ENCODE measurements around the gene ENDOD1. TPM values are rescaled to one million over a fixed set of nuclear protein-coding genes. Genes with fewer than 3 reads are reported as not detected.

The ENDOD1 gene
- total and polyA plus RNA-seq, 7 donors = 7.8 to 31.4 (median 20.4) TPM

DNA sequence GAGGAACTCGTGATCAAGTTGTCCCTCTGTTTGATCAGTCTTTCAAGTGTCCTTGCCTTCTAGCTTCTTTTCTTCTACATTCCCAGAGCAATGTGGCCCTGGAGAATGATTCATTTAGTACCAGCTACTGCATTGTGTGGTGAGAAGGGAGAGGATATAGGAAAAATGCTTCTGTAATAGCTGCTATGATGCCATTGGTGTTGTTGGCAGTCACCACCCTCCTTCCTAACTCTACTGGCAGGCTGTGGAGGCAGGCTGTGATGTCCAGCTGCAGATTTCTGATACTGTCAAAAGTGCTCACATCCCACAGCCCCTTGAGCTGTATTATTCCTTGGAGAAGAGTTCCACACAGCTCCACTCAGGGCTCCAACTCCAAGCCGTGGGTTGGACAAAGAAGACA, 52.8 kb downstream of the ENDOD1 start:
- Histone ChIP-seq H3K9me3 (no peaks in the 10 kb centered on the region), H3K27ac (no peak overlapping the region), H3K36me3 (no peaks in the 10 kb centered on the region), H3K4me1 (peaks cover 0 to 11% (median 6%) of the 10 kb centered on the region in 4 donors), H3K4me3 (no peak overlapping the region), H3K27me3 (no peaks in the 10 kb centered on the region)
- DNase-seq = no peak
- intact Hi-C loops (cut with DNase I) = loop anchor here (10.0 kb wide), 1 partner anchor 168 kb away; the partner anchor contains the start of genes CWC15 and KDM4D
- 88 to 89% methylated on average over 2 of the region's 2 CpGs for WGBS, 2 donors
- TF ChIP-seq, protein P1, sequence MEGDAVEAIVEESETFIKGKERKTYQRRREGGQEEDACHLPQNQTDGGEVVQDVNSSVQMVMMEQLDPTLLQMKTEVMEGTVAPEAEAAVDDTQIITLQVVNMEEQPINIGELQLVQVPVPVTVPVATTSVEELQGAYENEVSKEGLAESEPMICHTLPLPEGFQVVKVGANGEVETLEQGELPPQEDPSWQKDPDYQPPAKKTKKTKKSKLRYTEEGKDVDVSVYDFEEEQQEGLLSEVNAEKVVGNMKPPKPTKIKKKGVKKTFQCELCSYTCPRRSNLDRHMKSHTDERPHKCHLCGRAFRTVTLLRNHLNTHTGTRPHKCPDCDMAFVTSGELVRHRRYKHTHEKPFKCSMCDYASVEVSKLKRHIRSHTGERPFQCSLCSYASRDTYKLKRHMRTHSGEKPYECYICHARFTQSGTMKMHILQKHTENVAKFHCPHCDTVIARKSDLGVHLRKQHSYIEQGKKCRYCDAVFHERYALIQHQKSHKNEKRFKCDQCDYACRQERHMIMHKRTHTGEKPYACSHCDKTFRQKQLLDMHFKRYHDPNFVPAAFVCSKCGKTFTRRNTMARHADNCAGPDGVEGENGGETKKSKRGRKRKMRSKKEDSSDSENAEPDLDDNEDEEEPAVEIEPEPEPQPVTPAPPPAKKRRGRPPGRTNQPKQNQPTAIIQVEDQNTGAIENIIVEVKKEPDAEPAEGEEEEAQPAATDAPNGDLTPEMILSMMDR (IDR thresholded peaks at IDR 0.05) = no peak
- TF ChIP-seq POLR2A (IDR thresholded peaks at IDR 0.05) = no peak
- TF ChIP-seq POLR2AphosphoS5 (IDR thresholded peaks at IDR 0.05) = no peak
- TF ChIP-seq EP300 (IDR thresholded peaks at IDR 0.05) = no peak

DNA sequence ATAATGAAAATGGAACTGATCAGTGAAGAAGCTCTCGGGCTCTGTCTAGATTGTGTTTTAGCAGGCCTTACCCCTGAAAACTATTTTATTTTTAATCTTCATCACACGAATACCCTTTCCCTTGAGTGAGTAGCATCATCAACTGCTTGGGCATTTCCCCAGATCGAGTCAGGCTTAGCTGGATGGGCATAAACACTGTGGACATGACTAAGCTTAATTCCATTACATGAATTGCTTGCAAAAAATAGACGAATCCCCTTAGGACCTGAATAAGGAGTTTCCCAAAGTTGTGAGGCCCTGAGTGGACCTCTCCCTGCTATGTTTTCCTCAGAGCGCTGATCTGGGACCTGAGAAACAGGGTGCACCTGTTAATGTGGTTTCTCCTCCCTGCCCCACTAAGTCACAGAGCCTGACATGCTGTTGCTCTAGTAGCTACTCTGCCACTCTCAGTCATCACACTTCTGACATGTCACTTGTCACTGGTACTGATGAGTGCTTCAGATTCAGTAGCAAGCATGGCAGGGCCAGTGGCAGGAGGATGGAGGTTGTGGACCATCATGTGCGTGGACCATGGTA, 53.5 kb downstream of the ENDOD1 start:
- H3K4me3 ChIP-seq = no peak overlapping the region
- 89 to 93% methylated on average over 6 of the region's 6 CpGs for WGBS, 2 donors
- no peak overlapping the region for H3K27ac ChIP-seq
- no peak for DNase-seq
- H3K27me3 ChIP-seq = no peaks in the 10 kb centered on the region
- no peaks in the 10 kb centered on the region for H3K36me3 ChIP-seq
- TF ChIP-seq POLR2AphosphoS5 (IDR thresholded peaks at IDR 0.05) (no peak), POLR2A (IDR thresholded peaks at IDR 0.05) (no peak), EP300 (IDR thresholded peaks at IDR 0.05) (no peak)
- TF ChIP-seq, protein P1 (IDR thresholded peaks at IDR 0.05) = no peak
- intact Hi-C loops (cut with DNase I) = loop anchor here (10.0 kb wide), 1 partner anchor 168 kb away; the partner anchor contains the start of genes CWC15 and KDM4D
- peaks cover 0 to 19% (median 12%) of the 10 kb centered on the region in 4 donors for H3K4me1 ChIP-seq
- H3K9me3 ChIP-seq = no peaks in the 10 kb centered on the region

DNA sequence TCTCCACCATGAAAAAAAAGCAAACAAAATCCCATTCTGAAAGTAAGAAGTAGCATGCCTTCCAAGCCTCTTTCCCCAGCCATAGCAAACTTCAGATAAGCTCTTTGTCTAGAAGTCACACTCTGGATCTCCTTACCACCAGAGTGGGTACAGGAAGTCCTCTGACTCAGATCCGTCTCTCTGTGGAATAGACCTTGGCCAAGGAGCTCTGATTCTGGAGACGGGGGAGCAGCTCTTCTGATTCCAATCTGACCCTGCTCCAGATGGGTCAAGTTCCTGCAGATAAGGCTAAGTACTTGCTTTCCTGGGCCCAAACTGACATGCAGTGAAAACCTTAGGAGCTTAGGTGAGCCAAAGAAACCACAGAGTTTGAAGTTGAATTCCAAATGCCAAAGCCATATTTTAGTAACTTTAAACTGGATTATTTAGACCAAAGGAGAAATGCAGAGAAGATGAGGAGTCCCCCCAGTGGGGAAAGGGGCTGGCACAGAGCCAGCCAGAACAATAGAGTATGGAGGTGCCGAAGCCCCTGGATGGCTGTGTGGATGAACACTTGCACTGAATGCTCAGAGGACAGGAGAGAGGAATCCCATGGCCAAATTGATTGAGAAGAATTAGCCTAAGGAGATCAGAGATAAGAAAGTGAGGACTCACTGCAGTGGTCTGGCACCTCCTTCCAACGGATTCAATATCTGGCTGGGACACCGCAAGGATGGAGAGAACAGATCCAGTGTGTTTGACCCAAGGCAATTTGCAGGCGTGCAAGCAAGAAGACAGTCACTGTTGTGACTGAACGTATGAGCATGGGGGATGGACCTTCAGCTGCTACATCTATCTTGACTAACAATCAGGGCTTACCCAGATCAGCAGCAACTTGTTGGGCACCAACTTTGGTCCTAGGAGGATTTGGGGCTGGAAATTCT, 54.9 kb downstream of the ENDOD1 start:
- no peaks in the 10 kb centered on the region for H3K36me3 ChIP-seq
- H3K27me3 ChIP-seq = no peaks in the 10 kb centered on the region
- intact Hi-C loops (cut with DNase I) = loop anchor here (10.0 kb wide), 1 partner anchor 170 kb away; the partner anchor contains the start of genes CWC15 and KDM4D
- TF ChIP-seq, protein P1 (IDR thresholded peaks at IDR 0.05) = no peak
- TF ChIP-seq POLR2A (IDR thresholded peaks at IDR 0.05) (no peak), POLR2AphosphoS5 (IDR thresholded peaks at IDR 0.05) (no peak), EP300 (IDR thresholded peaks at IDR 0.05) (no peak)
- no peak for DNase-seq
- no peak overlapping the region for H3K27ac ChIP-seq
- H3K4me3 ChIP-seq = no peak overlapping the region
- WGBS, 2 donors = 88 to 91% methylated on average over 7 of the region's 7 CpGs
- H3K9me3 ChIP-seq = no peaks in the 10 kb centered on the region
- peaks cover 0 to 30% (median 20%) of the 10 kb centered on the region in 4 donors for H3K4me1 ChIP-seq

DNA sequence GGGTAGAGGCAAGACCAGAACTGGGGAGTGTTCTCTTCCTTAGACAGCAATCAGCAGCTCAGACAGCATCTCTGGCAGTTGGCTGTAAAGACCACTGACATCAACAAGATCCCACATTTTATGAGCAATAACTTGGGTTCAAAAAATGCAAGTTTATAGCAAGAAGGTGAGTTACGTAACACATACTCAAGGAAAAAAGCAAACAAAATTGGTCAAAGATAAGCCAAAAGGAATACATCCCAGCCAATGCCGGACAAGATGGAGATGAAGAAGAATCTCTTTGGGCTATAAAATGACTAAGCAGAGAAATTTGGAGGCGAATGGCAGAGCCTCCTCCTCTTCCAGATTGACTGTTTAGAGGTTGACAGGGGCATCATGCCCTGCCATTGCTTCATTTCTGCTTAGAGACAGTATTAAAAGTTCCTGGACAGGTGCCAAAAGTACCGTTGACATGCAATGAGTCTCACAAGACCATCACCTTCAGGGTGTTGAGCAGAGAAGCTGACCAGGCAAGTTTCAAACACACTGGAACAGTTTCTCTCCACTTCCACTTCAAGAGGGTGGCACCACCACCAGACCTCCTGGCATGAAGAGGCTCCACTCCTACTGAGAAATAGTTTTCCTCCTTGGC, 55.9 kb downstream of the ENDOD1 start:
- Histone ChIP-seq H3K9me3 (no peaks in the 10 kb centered on the region), H3K4me1 (peaks cover 0 to 31% (median 23%) of the 10 kb centered on the region in 4 donors), H3K27ac (no peak overlapping the region), H3K4me3 (no peak overlapping the region), H3K36me3 (no peaks in the 10 kb centered on the region), H3K27me3 (no peaks in the 10 kb centered on the region)
- DNase-seq = no peak
- TF ChIP-seq POLR2A (IDR thresholded peaks at IDR 0.05) (no peak), POLR2AphosphoS5 (IDR thresholded peaks at IDR 0.05) (no peak), EP300 (IDR thresholded peaks at IDR 0.05) (no peak)
- TF ChIP-seq, protein P1 (IDR thresholded peaks at IDR 0.05) = no peak
- intact Hi-C loops (cut with DNase I) = loop anchor here (10.0 kb wide), 1 partner anchor 171 kb away; the partner anchor contains the start of genes CWC15 and KDM4D
- 57 to 77% methylated on average over 4 of the region's 4 CpGs for whole genome bisulfite sequencing, 2 donors

Measured in sigmoid colon (tissue), 7 donors.